ENCODE results near the gene FAM78B. TPM values are rescaled to one million over a fixed set of nuclear protein-coding genes. Genes with fewer than 3 reads are reported as not detected.

FAM78B gene
- 0.22 and 0.38 TPM in 2 replicates for total RNA-seq (2014; rRNA removed; shearing (Covaris generic))
- 0.42 TPM in 1 of 2 replicates, not detected in the other for polyA plus RNA-seq (2014; cell fraction: nucleus; rRNA removed)

DNA sequence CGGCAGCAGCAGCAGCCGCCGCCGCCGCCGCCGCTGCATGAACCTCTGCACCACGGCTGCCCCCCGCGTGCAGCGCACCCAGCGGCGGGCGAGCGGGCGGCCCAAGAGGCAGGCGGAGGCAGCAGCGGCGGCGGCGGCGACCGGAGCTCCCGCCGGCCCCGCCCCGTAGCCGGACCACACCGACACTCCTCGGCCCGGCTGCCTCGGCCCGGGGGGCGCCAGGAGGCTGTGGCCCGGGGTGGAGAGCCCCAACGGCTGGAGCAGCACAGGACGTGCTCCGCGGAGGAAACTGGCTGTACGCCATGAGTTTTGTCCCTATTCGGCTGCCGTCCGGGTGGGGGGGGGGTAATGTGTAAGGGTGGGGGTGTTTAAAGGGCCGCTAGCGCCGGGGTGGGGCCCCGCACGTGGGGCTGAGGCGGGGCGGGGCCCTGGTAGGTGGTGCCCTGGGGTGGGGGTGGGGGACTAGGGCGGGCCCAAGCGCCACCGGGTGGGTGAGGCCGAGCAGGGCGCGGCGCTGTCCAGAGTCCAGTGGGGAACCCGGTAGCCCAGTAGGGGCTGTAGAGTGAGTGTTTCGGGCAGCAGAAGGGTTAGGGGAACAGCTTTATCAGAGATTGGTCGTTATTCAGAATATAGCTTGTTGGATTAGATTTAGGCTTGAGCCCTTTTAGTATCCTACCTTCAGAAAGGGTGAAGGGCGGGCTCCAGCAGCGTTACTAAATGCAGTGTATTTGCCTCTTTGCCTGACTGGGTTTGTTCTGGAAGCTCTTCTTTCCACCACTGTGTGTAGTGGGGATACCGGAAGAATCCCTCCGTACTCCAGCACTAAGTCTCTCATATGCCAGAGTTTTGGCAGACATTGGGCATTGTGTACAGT is at the start of gene FAM78B:
Gene FAM78B, minus strand, starts transcription at position 304 of the 874 bp plus-strand sequence. CDS start 753 bp downstream, outside the sequence.
- peak; percentile 59 for DNase-seq (ENCODE audit: extremely low read depth, low read depth)

DNA sequence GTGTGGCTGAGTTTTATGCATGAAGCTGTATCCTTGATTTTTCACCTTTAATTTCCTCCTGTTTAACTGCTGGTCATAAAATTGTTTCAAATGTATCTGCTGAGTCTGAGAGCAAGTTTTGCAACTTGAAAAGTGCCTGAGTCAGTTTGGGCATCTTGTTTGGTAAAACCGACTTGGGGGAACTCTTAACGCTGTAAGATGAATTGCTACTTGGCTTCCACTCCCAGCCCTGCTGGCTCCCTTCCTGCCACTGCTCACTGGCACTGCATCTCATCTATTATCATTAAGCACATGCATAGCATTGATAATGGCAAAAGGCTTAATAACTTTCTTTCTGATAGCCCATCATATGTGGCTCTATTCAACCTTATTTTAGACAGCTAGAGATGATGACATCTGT is 35.7 kb upstream of the FAM78B start:
- DNase-seq (ENCODE audit: extremely low read depth, low read depth): no peak

DNA sequence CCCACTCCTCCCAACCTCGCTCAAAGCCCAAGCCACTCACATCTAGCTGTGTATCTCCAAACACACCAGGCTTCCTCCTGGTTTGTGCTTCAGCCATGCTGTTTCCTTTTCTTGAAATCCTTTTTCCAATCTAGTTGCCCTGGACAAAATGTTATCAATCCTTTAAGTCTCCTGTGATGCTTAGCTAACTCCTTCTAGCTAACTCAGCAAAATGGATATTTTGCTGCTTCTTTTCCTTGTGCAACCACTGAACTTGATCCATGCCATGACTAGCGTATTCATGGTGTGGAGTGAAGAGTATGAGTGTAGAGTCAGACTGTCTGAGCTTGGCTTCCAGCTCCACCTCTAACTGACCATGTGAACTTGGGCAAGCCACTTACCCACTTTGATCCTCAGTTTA is 33.9 kb upstream of the FAM78B start:
- DNase-seq (ENCODE audit: extremely low read depth, low read depth): no peak

GRCh38 chr1:166197597-166197996 is 30.8 kb upstream of the FAM78B start:
- no peak for DNase-seq (ENCODE audit: extremely low read depth, low read depth)

GRCh38 chr1:166197141-166197540 is 30.3 kb upstream of the FAM78B start:
- DNase-seq (ENCODE audit: extremely low read depth, low read depth): no peak

DNA sequence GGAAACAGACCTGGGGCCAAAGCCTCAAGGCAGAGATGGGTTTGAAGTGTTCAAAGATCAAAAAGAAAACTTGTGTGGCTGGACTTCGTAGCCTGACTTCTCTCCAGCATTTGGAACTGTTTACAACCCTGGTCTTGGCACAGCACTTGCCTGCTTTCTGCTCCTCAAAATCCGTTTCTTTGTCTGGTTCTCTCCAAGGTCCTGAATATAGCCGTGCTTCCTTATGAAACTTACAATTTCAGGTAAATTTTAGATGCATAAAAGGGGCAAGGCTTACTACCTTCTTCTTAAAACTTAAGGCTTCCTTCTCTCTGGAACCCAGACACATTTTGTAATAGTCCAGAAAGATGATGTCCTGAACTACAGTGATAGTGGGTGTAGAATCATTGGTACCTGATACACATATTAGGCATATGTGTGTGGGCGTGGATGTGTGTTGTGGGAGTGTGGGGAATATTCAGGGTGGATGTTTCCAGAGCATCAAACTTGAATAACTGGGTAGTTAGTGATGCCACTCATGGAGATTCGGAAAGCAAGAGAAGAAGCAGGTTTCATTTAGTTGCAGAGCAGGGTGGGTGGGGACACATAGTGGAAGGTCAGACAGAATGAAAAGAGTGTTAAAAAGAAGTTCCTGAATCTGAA is 26.4 kb upstream of the FAM78B start:
- DNase-seq (ENCODE audit: extremely low read depth, low read depth): no peak

DNA sequence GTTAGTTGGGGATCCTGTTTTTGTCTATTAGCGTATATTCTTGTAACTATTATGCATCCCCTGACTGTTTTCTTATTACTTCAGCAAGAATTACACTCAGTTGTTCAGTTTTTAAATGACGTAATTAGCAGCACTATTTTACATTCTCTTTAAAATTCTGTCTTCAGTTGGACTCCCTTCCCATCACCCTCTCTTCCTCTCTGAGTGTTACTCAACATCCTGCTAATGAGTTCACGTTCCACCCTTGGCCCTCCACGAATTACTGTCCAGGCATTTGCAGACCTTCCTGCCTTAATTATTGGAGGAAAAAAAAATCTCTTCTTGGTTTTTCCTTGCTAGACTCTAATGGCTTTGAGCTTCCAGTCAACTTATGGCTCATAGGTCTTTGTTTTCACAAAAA is 23.6 kb upstream of the FAM78B start:
- no peak for DNase-seq (ENCODE audit: extremely low read depth, low read depth)

- DNase-seq (ENCODE audit: extremely low read depth, low read depth): no peak
Measured at GRCh38 chr1:166189126-166189525, 22.3 kb upstream of the FAM78B start.

- DNase-seq (ENCODE audit: extremely low read depth, low read depth): no peak
Measured at GRCh38 chr1:166185526-166185925, 18.7 kb upstream of the FAM78B start.

- no peak for DNase-seq (ENCODE audit: extremely low read depth, low read depth)
Measured at GRCh38 chr1:166184897-166185296, 18.1 kb upstream of the FAM78B start.

DNA sequence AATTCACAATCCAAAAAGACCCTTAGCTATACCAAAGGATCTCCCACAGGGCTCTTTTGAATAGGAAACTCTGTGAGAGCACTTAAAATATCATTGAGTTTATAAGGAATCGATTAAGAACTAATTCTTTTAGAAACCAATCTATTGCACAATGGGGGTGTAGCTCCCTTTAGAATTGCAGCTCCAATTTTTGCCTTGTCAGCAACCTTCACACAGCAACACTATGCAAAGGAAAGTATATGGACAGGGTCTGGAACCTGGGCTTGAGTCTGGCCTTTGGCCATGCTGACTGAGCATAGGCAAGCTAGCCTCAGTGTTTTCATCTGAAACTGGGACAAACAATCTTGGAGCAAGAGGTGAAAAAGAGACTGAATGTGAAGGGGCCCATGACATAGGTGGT is 17.2 kb upstream of the FAM78B start:
- DNase-seq (ENCODE audit: extremely low read depth, low read depth): no peak

- no peak for DNase-seq (ENCODE audit: extremely low read depth, low read depth)
Measured at GRCh38 chr1:166182281-166182680, 15.5 kb upstream of the FAM78B start.

DNA sequence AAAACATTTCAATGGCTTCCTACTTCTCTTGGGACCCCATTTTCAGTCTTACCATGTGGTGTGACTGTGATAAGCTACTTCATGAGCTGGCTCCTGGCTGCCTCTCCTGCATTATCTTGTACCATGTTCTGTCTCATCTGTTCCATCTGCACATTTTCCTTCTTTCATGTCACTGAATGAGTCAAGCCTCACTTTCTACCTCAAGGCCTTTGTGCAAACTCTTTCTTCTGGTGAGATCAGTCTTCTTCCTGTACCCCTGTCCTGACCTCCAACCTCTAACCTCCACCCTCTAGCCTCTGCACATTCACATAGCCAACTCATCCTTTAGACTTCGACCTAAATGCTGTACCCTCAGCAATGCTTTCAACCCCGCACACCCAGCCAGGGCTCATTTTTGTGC is 9.6 kb upstream of the FAM78B start:
- DNase-seq (ENCODE audit: extremely low read depth, low read depth): no peak

GRCh38 chr1:166175032-166175431 is 8.2 kb upstream of the FAM78B start:
- DNase-seq (ENCODE audit: extremely low read depth, low read depth): no peak

DNA sequence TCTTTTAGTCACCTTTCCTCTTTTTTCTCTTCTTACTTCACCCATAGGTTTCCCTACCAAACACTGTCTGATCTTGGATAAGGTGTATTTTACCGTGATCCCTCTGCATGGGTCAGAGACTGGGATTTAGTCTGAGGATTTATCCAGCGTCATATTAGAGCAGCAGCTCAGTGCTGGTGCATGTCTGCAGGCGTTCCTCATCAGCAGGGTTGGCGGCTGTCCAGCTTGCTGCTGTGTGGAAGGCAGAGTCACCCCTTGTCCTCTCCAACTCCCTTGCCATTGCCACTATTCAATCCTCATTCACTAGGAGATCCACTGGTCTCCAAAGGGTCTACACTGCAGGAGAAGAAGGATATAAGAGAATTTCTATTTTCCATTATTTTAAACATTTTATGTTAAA is 7.3 kb upstream of the FAM78B start:
- no peak for DNase-seq (ENCODE audit: extremely low read depth, low read depth)

- no peak for DNase-seq (ENCODE audit: extremely low read depth, low read depth)
Measured at GRCh38 chr1:166172106-166172505, 5.3 kb upstream of the FAM78B start.

- no peak for DNase-seq (ENCODE audit: extremely low read depth, low read depth)
Measured at GRCh38 chr1:166170726-166171125, 3.9 kb upstream of the FAM78B start.

DNA sequence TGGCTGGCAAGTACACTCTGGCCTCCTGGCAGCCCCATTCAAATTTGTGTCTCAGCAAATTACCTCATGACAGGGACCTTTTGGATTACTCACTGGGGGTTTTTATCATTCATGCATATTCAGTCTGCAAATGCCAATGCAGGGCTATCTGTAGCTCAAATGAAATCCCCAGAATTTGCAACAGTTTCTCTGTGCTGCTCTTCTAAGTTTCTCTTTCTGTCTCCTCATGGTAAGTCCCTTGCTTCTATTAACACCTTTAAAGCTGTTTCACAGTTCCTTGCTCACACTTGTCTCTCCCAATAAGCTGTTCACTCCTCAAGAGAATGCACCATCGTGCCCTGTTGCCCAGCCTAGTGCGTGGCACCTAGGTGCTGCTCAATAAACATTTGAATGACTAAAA is 3.3 kb upstream of the FAM78B start:
- DNase-seq (ENCODE audit: extremely low read depth, low read depth): no peak

DNA sequence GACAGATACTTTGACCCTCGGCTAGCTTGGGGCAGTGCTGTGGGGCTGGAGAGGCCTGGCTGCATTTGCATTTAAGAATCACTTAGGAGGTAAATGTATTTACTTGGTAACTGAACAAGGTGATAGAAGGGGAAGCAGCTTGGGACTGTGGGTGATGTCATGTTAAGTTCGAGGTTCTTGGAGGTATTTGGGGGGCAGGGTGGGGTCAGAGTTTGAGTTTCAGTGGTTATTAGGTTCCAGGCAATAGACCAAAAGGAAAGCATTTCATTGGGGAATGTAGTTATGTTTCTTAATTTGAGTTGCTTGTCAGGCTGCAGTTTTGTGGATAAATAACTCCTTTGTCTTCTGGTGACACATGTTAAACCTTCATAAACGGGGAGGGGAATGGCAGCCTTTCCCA is 2.4 kb upstream of the FAM78B start:
- no peak for DNase-seq (ENCODE audit: extremely low read depth, low read depth)

- no peak for DNase-seq (ENCODE audit: extremely low read depth, low read depth)
Measured at GRCh38 chr1:166167572-166167925, 748 bp upstream of the FAM78B start.

- no peak for DNase-seq (ENCODE audit: extremely low read depth, low read depth)
Measured at GRCh38 chr1:166166329-166166697, 488 bp downstream of the FAM78B start.

GRCh38 chr1:166165661-166166328 is 1.0 kb downstream of the FAM78B start:
- no peak for DNase-seq (ENCODE audit: extremely low read depth, low read depth)
